HK-2 (cell line): ENCODE results near the gene RUFY1.
"Not testable (repeated sequence)": the region's sequence is repeated elsewhere in the genome, so short reads cannot be mapped to it uniquely, and the experiment has no call there.

Experiments
- DNase-seq: peaks from one replicate; pipeline ENCODE4 v3.0.0-alpha.2; 2018; ENCODE audit not compliant: unreplicated experiment

RUFY1 gene

GRCh38 chr5:179534431-179534830 lies 15.9 kb upstream of the RUFY1 start:
- no peak for DNase-seq

GRCh38 chr5:179536676-179537075 lies 13.7 kb upstream of the RUFY1 start:
- no peak for DNase-seq

- no peak for DNase-seq
Observed at GRCh38 chr5:179542170-179542569, 8.2 kb upstream of the RUFY1 start.

- not testable (repeated sequence) for DNase-seq
Observed at GRCh38 chr5:179543275-179543674, 7.1 kb upstream of the RUFY1 start.

- no peak for DNase-seq
Observed at GRCh38 chr5:179553006-179553405, 2.7 kb downstream of the RUFY1 start.

GRCh38 chr5:179553875-179554274 lies 3.5 kb downstream of the RUFY1 start:
- DNase-seq, result peak; percentile 52

- no peak for DNase-seq
Observed at GRCh38 chr5:179554981-179555380, 4.6 kb downstream of the RUFY1 start.

GRCh38 chr5:179558261-179558799 lies 8.0 kb downstream of the RUFY1 start:
- DNase-seq, result not testable (repeated sequence)

GRCh38 chr5:179558932-179559283 lies 8.6 kb downstream of the RUFY1 start:
- DNase-seq, result peak; percentile 34

GRCh38 chr5:179559284-179560252 lies 9.2 kb downstream of the RUFY1 start:
- peak; percentile 94 for DNase-seq

- no peak for DNase-seq
Observed at GRCh38 chr5:179564526-179564925, 14.2 kb downstream of the RUFY1 start.

GRCh38 chr5:179568721-179569120 lies 18.4 kb downstream of the RUFY1 start:
- DNase-seq, result no peak

GRCh38 chr5:179572386-179572785 lies 22.0 kb downstream of the RUFY1 start:
- DNase-seq, result no peak

- DNase-seq, result no peak
Observed at GRCh38 chr5:179577286-179577960, 27.1 kb downstream of the RUFY1 start.

GRCh38 chr5:179585941-179586401 lies 35.6 kb downstream of the RUFY1 start:
- DNase-seq, result no peak

GRCh38 chr5:179588166-179588565 lies 37.8 kb downstream of the RUFY1 start:
- DNase-seq, result no peak

GRCh38 chr5:179595916-179596315 lies 45.6 kb downstream of the RUFY1 start:
- DNase-seq, result no peak

- no peak for DNase-seq
Observed at GRCh38 chr5:179596421-179596820, 46.1 kb downstream of the RUFY1 start.

GRCh38 chr5:179599100-179599499 lies 48.7 kb downstream of the RUFY1 start:
- DNase-seq, result no peak

- DNase-seq, result no peak
Observed at GRCh38 chr5:179599566-179599965, 49.2 kb downstream of the RUFY1 start.

- no peak for DNase-seq
Observed at GRCh38 chr5:179599973-179600372, 49.6 kb downstream of the RUFY1 start.

- DNase-seq, result no peak
Observed at GRCh38 chr5:179601871-179602625, 51.7 kb downstream of the RUFY1 start.
